NAMALWA (cell line): Measurements from ENCODE around the gene KIF3B.
"Not testable (repeated sequence)": the region's sequence is repeated elsewhere in the genome, so short reads cannot be mapped to it uniquely, and the experiment has no call there.

Source experiments
- DNase-seq: peaks from one replicate; pipeline ENCODE4 v3.0.0-alpha.2; 2015; ENCODE audit warnings: low spot score

The KIF3B gene

DNA sequence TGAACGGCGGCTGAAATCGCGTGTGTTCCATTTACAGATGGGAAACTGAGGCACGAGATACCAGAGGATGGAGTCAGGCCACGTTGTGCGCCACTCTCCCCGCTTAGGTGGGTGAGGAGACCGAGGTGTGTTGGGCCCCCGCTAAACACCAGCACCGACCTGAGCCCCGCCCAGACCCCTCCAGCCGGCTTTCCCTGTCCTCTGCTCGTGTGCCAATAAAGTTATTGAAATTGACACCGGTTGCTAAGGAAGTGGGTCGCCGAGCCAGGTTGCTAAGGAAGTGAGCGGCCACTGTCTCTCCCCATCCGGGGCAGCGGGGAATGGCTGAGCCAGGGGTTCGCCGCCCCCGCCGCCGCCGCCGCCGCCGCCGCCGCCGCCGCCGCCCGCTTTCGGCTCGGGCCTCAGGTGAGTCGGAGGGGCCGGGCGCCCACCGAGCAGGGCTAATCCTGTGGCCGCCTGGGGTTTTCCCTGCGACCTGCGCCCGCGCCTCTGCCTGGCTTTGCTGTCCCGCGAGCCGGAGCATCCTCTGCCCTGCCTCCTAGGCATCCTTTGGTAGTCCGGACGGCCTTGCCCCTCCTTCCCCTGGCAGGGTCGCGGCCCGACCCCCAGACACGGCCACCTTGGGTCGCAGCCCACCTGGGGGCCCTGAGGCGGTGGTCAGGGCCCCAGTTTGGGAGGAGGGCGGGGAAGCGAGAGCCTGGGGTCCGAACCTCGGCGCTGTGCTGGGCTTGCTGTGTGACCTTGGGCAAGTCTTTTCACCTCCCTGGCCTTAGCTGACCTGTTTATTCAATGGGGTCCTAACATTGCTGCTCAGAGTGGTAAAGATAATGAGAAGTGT, at the start of gene KIF3B:
Gene KIF3B (plus strand): TSS at position 291 of the 838 bp plus-strand sequence. CDS start 32,127 bp downstream, outside the sequence.
- peak; percentile 95 for DNase-seq

DNA sequence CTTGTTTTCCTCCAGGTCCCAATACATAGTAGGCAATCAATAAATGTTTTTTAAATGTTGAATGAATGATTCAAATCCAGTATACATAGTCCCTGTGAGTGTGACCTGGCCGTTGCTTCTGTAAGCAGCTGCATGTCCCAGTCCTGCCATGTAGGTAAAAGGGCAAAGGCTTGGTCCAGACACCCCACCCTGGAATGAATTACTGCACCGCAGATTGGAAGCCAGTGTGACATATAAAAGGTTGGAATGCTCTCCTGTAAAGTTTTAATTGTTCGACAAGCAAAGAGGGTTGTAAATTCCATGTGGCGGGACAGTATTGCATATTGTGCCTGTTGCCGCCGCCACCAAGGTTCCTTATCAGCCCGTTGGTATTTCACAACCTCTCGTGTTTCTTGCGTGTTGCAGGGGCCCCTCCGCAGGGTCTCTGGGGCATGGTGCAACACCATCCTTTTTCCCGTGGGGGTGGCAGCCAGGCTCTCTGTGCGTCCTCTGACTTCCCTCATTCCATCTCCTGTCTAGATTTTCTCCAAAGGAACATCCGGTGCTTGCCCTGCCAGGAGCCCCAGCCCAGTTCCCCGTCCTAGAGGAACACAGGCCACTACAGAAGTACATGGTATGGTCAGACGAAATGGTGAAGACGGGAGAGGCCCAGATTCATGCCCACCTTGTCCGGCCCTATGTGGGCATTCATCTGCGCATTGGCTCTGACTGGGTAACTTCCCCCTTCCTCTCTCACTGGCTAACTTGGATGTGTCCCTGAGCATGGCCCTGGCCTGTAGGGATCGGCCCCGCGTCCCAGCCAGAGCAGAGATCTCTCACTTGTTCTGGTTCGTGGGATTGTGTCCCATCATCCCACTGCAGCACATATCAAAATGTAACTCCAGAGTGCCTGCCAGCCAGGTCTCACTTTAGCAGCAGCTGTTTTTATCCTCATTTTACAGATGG, 49.4 kb upstream of the KIF3B start:
- DNase-seq = no peak

DNA sequence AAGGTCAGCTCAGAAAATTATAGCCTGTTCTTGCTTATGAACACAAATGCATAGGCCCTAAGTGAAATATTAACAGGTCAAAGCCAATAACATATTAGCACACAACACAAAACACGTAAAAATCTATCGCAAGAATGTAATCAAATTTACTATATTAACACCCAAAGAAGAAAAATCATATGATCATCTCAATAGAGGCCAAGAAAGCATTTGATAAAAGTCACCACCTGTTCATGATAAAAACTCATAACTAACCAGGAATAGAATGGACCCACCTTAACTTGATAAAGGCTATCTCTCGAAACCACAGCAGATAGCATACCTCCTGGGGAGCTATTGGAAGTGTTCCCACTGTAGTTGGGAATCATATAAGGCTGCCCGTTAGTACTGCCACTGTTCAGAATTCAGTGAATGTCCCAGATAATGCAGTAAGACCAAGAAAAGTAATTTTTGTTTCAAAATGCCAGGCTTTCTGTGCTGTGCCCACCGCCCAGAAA, 48.2 kb upstream of the KIF3B start:
- no peak for DNase-seq

DNA sequence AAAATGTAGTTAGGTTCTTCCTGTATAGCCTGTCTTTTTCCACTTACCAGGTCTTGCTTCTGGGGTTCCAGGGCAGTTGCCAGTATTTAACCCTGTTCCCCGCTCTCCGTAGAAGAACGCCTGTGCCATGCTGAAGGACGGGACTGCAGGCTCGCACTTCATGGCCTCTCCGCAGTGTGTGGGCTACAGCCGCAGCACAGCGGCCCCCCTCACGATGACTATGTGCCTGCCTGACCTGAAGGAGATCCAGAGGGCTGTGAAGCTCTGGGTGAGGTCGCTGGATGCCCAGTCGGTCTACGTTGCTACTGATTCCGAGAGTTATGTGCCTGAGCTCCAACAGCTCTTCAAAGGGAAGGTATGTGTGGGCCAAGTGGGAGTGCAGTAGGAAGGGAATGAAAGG, 46.7 kb upstream of the KIF3B start:
- no peak for DNase-seq

DNA sequence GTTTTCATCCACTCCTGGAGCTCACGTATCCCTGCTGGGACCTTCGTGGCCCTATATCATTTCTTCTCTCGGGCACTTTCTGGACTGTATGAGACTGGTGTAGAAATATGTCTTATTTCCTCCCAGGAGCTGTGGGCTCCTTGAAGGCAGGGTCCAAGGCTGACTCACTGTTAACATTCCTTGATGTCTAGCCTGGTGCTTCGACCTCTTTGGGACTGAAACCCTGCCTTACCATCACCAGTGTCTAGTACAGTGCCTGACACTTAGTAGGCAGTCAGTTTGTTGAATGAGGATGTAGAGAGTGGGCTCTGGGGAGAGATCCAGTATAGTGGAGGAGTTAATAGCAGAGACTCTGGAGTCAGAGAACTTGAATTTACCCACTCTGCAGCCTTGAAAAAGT, 46.2 kb upstream of the KIF3B start:
- no peak for DNase-seq

DNA sequence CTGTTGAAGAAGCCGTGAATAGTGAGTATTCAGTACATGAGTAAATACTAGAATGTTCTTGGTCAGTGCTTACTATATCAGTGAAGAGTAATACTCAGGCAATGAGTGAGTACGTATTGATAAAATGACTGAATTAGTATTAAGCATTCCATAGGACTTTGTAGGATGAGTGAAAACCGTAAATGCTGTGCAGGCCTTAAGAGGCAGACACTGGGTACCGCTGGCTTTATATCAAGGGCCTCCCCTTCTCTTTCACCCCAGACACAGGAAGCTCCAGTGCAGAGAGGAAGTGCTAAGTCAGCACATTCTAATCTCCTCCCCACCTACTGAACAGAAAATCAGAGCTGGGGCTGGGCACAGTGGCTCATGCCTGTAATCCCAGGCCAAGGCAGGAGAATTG, 45.6 kb upstream of the KIF3B start:
- no peak for DNase-seq

DNA sequence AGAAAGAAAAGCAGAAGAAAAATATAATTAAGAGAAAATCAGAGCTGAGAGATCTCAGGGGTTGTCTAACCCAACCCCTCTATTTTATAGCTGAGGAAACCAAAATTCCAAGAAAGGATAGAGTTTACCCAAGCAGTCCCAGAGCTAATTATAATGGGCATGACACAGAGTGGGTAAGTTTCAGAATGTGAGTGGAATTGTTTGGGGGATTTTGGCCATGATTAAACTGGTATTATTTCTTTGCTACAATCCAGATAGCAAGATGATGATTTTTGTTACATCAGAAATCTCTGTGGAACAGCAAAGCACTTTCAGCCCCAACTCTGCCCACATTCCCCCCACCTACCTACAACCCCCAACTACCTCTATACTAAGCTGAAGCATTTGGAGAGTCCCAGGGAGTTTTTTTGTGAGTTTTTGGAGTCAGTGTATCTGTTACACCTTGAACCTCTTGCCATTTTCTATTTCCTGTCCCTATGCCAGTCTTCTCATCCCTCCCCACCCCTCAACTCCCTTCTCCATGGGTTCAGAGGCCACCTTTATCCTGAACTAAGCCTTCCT, 45.0 kb upstream of the KIF3B start:
- no peak for DNase-seq

DNA sequence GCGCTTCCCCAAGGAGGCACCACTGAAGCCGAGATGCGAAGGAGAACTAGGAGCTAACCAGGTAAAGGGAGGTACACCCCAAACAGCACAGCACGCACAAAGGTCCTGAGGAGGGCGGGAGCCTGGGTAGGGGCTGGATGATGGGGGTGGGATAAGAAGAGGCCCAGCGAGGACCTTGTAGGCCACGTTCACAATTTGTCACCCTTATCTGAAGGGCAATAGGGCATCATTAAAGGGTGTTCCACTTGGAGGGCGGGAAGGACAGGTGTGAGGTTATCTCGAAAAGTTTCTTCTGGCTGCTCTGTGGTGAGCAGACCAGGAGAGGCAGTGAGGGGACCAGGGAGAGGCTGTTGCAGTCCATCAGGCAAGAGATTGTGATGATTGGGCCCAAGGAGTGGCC, 44.2 kb upstream of the KIF3B start:
- no peak for DNase-seq

DNA sequence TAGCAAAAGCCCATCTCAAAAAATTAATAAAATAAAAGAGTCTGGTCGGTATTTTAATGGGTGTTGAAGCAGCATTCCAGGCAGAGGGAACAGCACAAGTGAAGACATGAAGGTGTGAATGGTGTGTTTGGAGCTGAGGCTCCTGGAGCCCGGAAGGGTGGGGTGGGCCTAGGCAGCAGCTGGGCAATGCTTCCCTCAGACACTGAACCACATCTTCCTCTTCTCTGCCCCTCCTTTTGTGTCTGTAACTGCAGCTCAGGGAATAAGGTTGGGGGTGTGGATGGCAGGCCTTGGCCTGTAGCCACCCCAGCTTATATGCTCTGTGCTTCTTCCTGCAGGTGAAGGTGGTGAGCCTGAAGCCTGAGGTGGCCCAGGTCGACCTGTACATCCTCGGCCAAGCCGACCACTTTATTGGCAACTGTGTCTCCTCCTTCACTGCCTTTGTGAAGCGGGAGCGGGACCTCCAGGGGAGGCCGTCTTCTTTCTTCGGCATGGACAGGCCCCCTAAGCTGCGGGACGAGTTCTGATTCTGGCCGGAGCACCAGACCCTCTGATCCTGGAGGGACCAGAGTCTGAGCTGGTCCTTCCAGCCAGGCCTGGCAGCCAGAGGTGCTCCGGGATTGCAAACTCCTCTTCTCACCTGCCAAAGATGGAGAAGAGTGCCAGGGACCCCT, 43.2 kb upstream of the KIF3B start:
- no peak for DNase-seq

DNA sequence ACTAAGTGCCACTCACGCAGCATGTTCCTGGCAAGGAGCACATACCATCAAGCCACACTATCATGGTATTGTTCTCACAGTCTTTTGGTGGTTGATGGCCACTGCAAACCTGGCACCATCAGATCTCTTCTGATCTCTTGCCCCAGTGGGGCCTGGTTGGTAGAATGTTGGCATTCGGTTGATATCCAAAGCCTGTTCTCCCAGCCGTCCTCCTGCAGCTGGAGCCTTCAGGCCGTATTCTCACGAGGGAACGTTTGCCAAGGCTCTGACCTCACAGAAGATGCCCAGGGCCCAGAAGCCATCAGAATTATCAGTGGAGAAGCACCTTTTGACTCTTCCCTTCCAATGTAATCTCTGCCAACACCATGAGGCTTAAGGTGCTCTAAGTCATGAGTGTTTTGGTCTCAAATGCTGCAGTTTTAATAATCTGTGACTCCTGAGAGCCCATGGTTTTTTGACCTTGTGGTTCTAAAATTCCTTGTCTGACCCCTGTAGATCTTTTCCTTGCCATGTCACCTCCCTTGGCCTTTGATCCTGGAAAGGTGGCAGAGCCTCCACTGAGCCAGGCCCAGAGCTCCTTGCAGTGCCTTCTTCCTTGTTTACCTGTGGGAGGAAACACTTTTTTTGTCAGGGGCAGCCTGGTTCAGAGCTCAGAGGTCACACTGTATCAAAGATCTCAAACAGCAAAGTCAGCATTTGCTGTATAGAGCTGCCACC, 42.0 kb upstream of the KIF3B start:
- DNase-seq = no peak

DNA sequence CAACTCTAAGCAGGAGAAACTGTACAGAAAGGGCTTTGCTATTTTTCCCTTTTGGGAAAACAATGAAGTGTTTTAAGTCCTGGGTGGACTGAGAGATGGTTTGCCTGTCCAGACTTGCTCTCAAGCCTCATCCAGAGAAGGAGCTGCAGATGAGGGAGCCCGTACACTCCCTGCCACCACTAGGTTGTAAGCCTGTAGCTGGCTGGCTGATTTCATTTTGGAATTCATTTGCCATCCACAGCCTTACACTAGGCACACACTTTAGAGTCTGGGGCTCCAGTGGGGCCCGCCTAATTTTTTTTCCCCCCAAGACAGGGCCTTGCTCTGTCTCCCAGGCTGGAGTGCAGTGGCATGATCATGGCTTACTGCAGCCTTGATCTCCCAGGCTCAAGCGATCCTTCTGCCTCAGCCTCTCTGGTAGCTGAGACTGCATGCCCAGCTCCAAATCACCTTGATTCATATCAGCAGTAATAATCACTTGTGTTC, 41.4 kb upstream of the KIF3B start:
- DNase-seq = no peak

DNA sequence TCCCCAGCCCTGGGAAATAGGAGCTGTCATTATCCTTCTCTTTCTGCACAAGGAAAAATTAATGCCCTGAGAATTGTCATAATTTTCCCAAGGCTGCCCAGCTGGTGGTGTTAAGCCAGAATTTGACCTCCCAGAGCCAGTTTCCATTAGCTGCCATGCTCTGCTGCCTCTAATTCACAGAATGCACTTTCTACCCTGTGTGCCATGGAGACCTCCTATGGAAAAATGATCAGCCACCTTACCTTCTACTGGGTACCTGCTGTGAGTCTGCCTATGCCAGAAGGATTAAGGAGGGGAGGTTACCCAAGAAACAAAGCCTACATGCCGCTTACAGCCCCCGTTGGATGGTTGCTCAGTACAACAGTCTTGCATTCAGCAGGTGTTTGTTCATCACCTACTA, 40.6 kb upstream of the KIF3B start:
- DNase-seq = no peak

DNA sequence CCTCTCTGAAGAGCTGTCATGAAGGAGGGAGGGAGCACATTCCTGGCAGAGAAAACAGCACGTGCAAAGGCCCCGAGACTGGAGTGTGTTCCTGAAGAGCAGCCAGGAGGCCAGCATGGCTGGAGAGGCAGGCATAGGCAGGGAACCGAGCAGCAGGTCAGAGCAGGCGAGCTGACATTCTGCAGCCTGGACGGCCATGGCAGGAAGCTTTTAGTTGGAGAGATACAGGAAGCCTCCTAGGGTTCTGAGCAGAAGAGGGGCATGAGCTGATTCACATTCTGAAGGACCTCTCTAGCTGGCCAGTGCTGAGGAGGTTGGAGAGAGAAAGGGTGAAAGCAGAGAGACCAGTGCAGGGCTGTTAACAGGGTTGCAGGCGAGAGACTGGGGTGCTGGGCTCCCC, 40.0 kb upstream of the KIF3B start:
- DNase-seq = no peak

DNA sequence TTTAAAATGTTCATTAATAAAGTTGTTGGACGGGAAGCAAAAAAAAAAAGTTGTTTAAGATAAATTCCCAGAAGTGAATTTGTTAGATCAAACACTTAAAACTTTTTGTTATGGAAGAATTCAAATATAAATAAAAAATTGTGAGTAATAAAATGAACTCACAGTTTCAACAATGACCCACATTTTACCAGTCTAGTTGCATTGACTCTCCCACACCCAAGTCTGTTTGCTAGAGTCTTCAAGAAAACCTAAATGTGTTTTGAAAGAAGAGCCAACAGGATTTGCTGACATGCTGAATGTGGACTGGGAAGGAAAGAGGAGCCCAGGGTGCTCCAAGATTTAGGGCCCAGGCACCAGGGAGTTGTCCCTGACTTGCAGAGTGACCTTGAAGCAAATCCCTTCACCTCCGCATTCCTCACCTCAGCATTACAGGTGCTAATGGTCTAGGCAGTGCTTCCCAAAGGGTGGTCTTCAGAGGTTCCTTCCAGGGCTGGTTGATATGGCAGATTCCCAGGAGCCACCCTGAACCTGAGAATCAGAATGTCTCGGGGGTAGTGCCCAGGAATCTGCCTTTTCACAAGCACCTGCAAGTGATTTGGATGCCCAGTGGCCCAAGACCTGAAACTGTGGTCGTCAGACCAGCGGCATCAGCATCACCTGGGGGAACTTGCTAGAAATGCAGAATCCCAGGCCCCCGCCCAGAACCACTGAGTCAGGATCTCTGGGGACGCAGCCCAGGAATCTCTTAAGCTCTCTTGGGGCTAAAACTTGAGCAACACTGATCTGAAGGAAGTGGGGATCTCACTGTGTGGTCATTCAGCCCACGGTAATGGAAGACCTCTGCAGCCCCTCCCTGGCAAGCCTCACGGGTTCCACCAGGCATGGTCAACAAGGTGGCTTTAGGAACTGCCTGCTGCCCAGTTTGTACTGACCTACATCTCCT, 38.7 kb upstream of the KIF3B start:
- DNase-seq = no peak

DNA sequence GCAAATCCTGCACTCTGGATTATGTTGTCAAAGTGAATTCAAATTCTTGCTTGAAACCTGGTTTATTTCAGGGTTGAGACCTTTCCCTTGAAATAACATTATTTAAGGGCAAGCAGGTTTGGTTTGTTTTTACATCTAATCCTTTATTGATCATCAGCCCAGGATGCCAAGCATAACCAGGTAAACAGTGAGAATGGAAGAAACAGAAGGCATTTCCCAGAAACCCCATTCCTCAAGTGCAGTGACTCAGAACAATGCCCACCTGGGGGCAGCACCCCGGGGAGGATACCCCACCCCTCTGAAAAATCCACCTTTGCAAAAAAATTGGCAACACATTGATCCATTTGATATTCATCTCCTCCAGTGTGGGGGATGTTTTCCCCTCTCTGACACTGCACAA, 37.2 kb upstream of the KIF3B start:
- no peak for DNase-seq

DNA sequence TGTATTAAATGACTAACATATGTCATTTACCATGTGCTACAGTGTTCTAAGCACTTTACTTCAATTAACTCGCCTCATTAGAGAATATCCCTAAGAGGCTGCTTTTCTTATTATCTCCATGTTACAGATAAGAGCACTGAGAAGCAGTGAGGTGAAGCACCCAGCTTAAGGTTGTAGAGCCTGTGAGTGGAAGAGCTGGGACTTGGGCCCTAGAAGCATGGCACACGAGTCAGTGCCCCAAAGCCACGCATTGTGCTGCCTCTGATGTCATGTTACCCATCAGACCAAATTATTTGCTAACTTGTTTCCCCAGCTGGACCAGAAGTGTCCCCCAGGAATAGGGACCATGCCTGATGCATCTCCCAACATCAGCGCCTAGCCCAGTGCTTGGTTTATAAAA, 35.6 kb upstream of the KIF3B start:
- no peak for DNase-seq

DNA sequence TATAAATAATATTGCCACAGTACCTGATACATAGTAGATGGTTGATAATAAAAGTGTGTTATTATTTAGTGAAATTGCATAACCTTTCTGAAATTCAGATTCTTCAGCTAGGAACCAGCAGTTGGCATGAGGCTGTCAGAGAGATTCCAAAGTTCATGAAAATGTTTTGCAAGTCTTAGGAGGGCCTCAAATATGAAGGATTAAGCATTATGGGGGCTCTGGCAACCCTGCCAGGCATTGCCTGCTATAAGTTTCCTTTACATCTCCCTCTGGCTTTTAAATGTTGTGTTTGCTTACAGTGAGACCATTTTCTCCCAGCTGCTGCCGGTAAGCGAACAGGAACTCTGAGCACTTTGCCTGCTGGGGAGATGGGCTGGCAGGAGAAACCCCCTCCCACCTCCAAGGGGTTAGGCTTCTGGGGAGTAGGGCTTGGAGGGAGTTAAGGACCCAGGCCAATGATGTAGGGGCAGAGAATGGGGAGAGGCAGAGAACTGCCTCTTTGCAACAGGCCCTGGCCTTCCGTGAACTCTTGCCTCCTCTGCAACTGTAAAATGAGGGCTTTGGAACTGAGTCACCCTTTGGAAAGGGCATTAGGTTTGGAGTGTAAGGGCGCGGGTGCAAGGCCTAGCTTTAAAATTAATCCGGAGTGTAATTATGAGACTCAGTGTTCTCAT, 33.2 kb upstream of the KIF3B start:
- DNase-seq = no peak

DNA sequence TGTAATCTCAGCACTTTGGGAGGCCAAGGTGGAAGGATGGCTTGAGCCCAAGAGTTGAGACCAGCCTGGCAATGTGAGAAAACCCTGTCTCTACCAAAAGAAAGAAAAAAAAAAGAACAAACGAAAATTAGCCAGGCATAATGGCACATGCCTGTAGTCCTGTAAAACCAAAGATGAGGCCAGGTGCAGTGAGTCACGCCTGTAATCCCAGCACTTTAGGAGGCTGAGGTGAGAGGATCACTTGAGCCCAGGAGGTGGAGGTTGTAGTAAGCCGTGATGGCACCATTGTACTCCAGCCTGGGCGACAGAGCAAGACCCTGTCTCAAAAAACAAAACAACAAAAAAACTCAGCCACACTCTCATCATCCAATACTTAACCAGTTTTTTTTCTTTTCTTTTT, 32.5 kb upstream of the KIF3B start:
- DNase-seq = no peak

DNA sequence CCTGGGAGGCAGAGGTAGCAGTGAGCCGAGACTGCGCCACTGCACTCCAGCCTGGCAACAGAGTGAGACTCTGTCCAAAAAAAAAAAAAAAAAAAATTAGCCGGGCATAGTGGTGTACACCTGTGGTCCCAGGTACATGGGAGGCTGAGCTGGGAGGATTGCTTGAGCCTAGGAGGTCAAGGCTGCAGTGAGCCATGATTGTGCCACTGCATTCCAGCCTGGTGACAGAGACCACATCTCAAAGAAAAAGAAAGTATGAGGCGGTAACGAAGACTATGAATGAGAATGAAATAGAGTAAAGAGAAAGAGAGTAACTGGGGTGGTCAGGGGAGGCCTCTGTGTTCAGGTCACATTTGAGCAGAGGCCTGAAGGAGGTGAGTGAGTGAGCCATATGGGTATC, 31.2 kb upstream of the KIF3B start:
- DNase-seq = not testable (repeated sequence)
